Measurements from ENCODE around the gene IQGAP2.
"Not testable (repeated sequence)": the region's sequence is repeated elsewhere in the genome, so short reads cannot be mapped to it uniquely, and the experiment has no call there.

The IQGAP2 gene

GRCh38 chr5:76402886-76403765, at the start of gene IQGAP2:
IQGAP2 (plus strand) TSS chr5:76403285; CDS start chr5:76403546, 261 bp downstream.
- peak; percentile 95 for DNase-seq

- DNase-seq = no peak
These were observed 46.2 kb upstream of the IQGAP2 start for GRCh38 chr5:76356887-76357286.

GRCh38 chr5:76363352-76364225, 39.5 kb upstream of the IQGAP2 start:
- no peak for DNase-seq

- DNase-seq = no peak
These were observed 38.9 kb upstream of the IQGAP2 start for GRCh38 chr5:76364226-76364589.

- DNase-seq = no peak
These were observed 37.5 kb upstream of the IQGAP2 start for GRCh38 chr5:76365561-76365960.

- no peak for DNase-seq
These were observed 36.5 kb upstream of the IQGAP2 start for GRCh38 chr5:76366596-76366995.

- DNase-seq = peak; percentile 62
These were observed 35.3 kb upstream of the IQGAP2 start for GRCh38 chr5:76367623-76368371.

- no peak for DNase-seq
These were observed 34.1 kb upstream of the IQGAP2 start for GRCh38 chr5:76368941-76369340.

- not testable (repeated sequence) for DNase-seq
These were observed 33.4 kb upstream of the IQGAP2 start for GRCh38 chr5:76369668-76370067.

- no peak for DNase-seq
These were observed 31.1 kb upstream of the IQGAP2 start for GRCh38 chr5:76371960-76372322.

GRCh38 chr5:76372323-76373054, 30.6 kb upstream of the IQGAP2 start:
- no peak for DNase-seq

GRCh38 chr5:76376148-76376865, 26.8 kb upstream of the IQGAP2 start:
- DNase-seq = no peak

GRCh38 chr5:76376866-76377230, 26.2 kb upstream of the IQGAP2 start:
- DNase-seq = no peak

GRCh38 chr5:76378355-76378754, 24.7 kb upstream of the IQGAP2 start:
- no peak for DNase-seq

- DNase-seq = no peak
These were observed 23.8 kb upstream of the IQGAP2 start for GRCh38 chr5:76379316-76379715.

- DNase-seq = no peak
These were observed 23.2 kb upstream of the IQGAP2 start for GRCh38 chr5:76379855-76380254.

- DNase-seq = no peak
These were observed 22.6 kb upstream of the IQGAP2 start for GRCh38 chr5:76380346-76381066.

- no peak for DNase-seq
These were observed 19.8 kb upstream of the IQGAP2 start for GRCh38 chr5:76383126-76383832.

- DNase-seq = no peak
These were observed 18.9 kb upstream of the IQGAP2 start for GRCh38 chr5:76384189-76384588.

GRCh38 chr5:76384705-76385104, 18.4 kb upstream of the IQGAP2 start:
- no peak for DNase-seq
